Mammary epithelial cell (primary cell): ENCODE measurements around the gene MFSD2A.

Experiments used
- EZH2 ChIP-seq: IDR thresholded peaks from 2 replicates; pipeline ENCODE4 v1.6.1; 2012; ENCODE audit warnings: low read length, inconsistent platforms, borderline replicate concordance
- TF ChIP-seq, protein P1 (sequence below), 2 donors: IDR thresholded peaks in 1 of 2; conservative IDR thresholded peaks in 1 of 2; 2 replicates each; pipeline ENCODE4 v1.5.1; 2011 to 2012; ENCODE audit warnings: inconsistent platforms in 2 of 2, low read length in 2 of 2, mild to moderate bottlenecking in 2 of 2, control low read depth in 1 of 2, low read depth in 1 of 2; ENCODE audit not compliant: insufficient read depth in 1 of 2; ENCODE audit errors: extremely low read depth in 1 of 2

- TF ChIP-seq EZH2: no peak
- TF ChIP-seq, protein P1, sequence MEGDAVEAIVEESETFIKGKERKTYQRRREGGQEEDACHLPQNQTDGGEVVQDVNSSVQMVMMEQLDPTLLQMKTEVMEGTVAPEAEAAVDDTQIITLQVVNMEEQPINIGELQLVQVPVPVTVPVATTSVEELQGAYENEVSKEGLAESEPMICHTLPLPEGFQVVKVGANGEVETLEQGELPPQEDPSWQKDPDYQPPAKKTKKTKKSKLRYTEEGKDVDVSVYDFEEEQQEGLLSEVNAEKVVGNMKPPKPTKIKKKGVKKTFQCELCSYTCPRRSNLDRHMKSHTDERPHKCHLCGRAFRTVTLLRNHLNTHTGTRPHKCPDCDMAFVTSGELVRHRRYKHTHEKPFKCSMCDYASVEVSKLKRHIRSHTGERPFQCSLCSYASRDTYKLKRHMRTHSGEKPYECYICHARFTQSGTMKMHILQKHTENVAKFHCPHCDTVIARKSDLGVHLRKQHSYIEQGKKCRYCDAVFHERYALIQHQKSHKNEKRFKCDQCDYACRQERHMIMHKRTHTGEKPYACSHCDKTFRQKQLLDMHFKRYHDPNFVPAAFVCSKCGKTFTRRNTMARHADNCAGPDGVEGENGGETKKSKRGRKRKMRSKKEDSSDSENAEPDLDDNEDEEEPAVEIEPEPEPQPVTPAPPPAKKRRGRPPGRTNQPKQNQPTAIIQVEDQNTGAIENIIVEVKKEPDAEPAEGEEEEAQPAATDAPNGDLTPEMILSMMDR (conservative IDR thresholded peaks at IDR 0.05 in 1 of 2, IDR thresholded peaks at IDR 0.05 in 1 of 2; ENCODE audit: extremely low read depth in 1 of 2, insufficient read depth in 1 of 2, low read depth in 1 of 2, low read length in 2 of 2): no peak
Observed at GRCh38 chr1:39946216-39946615, 8.7 kb upstream of the MFSD2A start.
